Ovary (tissue), 9 donors: Measurements from ENCODE around the gene GPR152. TPM values are rescaled to one million over a fixed set of nuclear protein-coding genes. Genes with fewer than 3 reads are reported as not detected.
A peak's percentile ranks its signal among the peaks of the same experiment; 100 is the strongest.

ENCODE experiments used
- DNase-seq, 5 donors: peaks; one replicate each; pipeline ENCODE4 v3.0.0-alpha.2; 2019 to 2020
- H3K27ac ChIP-seq, 2 donors: fragments of 200-600 bp; one replicate each; pipeline versions ENCODE4 v1.5.1 to v1.8.0; 2019 to 2022
- H3K27me3 ChIP-seq: fragments of 200-600 bp; one replicate; pipeline ENCODE4 v1.8.0; 2022
- H3K36me3 ChIP-seq: fragments of 200-600 bp; sonication (generic); one replicate; pipeline ENCODE4 v1.5.1; 2019
- H3K4me1 ChIP-seq: one replicate; pipeline ENCODE4 v1.8.1; 2013; ENCODE audit warnings: mild to moderate bottlenecking, moderate library complexity; ENCODE audit not compliant: insufficient read depth
- H3K4me3 ChIP-seq: fragments of 200-600 bp; sonication (generic); one replicate; pipeline ENCODE4 v1.5.1; 2017
- H3K9me3 ChIP-seq, 2 donors: fragments of 200-600 bp in 1 of 2; sonication (generic) in 1 of 2; one replicate each; pipeline versions ENCODE4 v1.5.1 to v1.8.1; 2013 to 2019; ENCODE audit warnings: mild to moderate bottlenecking in 1 of 2, moderate library complexity in 1 of 2
- EP300 ChIP-seq: sonication (generic); formaldehyde crosslinking; IDR thresholded peaks from one replicate; pipeline ENCODE4 v1.6.1; 2017; ENCODE audit warnings: antibody characterized with exemption
- POLR2A ChIP-seq: fragments of 450-650 bp; IDR thresholded peaks from one replicate; pipeline ENCODE4 v1.6.1; 2017; ENCODE audit warnings: antibody characterized with exemption, mild to moderate bottlenecking, moderate library complexity
- WGBS, 3 donors: extraction: QIAGEN DNeasy Blood & Tissue Kit in 1 of 3; methylation state at CpG; one replicate each; pipeline versions ENCODE4 v1.1.5 to v1.1.7; 2013 to 2017; 5-methylcytosine and 5-hydroxymethylcytosine counted together
- intact Hi-C, 4 donors: fragments of 100-400 bp; cut with DNase I; formaldehyde crosslinking; loops; one replicate each; pipeline versions ENCODE4 v1.11.0 to v1.15.1; 2022 to 2023
- polyA plus RNA-seq, 2 donors: library from polyadenylated mRNA; stranded (reverse); fragments of 200-250 nt in 1 of 2; fragments of 350-450 nt in 1 of 2; fragmentation: Illumina TruSeq in 1 of 2; extraction: RNeasy Lipid Tissue Mini Kit (QIAGEN cat#74804) in 1 of 2; gene quantifications; one replicate each; pipeline ENCODE4 v1.2.3, GENCODE V29; 2013 to 2014
- total RNA-seq, 7 donors: library from RNA; depleted of rRNA in 2 of 7; stranded (reverse); fragments of >200 nt in 2 of 7; fragmentation: NEBNext Ultra II Directional in 3 of 7; extraction: Animal tissue kit (Norgen Biotek cat#: 25700) in 3 of 7; gene quantifications; one replicate each; pipeline versions ENCODE4 v1.1.0 to v1.2.4, GENCODE V29; 2016 to 2023
- TF ChIP-seq, protein P1 (sequence below), 3 donors: fragments of 450-650 bp in 2 of 3; fragments of 200-600 bp in 1 of 3; IDR thresholded peaks; one replicate each; pipeline versions ENCODE4 v1.5.1 to v1.8.0; 2016 to 2022; ENCODE audit warnings: antibody characterized with exemption in 3 of 3, mild to moderate bottlenecking in 1 of 3
- donor health status: DM: no; HTN: no; CAD: no; lungs with moderate emphysema.
- donor health status: DM: no; HTN: no; CAD: no.
- donor health status: Bipolar disorder and iron deficiency.
- donor health status: DM: yes; HTN: yes; CAD: no.
- donor health status: DM: no; HTN: no; CAD: no.
- donor health status: DM: yes; HTN: yes; CAD: no.

GPR152 gene
- total and polyA plus RNA-seq, 9 donors, result 0.15 TPM; not detected in 8

DNA sequence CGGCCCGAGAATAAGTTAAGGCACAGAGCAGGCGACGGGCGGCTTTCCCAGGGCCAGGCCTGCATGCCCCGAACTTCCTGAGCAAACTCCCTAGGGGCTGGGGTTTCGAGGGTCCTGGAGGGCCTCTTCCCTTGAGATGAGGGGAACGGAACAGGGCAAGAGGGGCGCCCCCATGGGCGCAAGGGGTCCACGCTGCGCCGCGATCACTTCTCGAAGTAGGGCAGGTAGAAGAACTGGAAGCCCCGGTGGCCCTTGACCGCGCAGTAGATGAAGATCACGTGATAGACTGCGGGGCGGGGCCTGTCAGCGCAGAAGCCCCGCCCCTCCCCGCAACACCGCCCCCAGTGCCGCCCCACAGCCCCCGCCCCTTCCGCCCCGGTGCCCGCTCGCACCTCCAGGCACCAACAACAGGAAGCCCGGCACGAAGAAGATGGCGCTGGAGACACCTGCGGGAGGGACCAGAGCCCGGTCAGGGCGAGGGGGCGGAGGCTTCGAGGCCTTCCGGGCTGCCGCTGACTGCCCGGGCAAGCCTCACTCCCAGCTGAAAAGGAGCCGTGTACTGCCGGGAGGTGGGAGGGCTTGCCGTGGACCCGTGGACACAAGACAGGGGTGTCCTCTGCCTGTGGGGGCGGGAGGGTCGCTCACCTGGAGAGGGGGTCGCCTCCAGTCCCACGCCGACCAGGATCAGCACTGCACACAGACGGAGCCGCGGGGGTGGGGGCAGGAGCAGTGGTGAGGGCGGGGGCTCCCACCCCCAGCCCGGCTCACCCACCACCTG lies 12.1 kb upstream of the GPR152 start:
- TF ChIP-seq EP300, result no peak
- no peak for TF ChIP-seq POLR2A
- TF ChIP-seq, protein P1, sequence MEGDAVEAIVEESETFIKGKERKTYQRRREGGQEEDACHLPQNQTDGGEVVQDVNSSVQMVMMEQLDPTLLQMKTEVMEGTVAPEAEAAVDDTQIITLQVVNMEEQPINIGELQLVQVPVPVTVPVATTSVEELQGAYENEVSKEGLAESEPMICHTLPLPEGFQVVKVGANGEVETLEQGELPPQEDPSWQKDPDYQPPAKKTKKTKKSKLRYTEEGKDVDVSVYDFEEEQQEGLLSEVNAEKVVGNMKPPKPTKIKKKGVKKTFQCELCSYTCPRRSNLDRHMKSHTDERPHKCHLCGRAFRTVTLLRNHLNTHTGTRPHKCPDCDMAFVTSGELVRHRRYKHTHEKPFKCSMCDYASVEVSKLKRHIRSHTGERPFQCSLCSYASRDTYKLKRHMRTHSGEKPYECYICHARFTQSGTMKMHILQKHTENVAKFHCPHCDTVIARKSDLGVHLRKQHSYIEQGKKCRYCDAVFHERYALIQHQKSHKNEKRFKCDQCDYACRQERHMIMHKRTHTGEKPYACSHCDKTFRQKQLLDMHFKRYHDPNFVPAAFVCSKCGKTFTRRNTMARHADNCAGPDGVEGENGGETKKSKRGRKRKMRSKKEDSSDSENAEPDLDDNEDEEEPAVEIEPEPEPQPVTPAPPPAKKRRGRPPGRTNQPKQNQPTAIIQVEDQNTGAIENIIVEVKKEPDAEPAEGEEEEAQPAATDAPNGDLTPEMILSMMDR (IDR thresholded peaks at IDR 0.05), result no peak
- intact Hi-C loops, result loop anchor here in 1 of 4 donors (5.0 kb wide), 1 partner anchor 67 kb away; no protein-coding TSS in a partner anchor
- H3K4me1 ChIP-seq, result peaks cover 7% of the 10 kb centered on the region
- H3K27me3 ChIP-seq, result no peaks in the 10 kb centered on the region
- peak overlapping the region; percentile 63 to 78 for H3K27ac ChIP-seq
- H3K4me3 ChIP-seq, result peak overlapping the region; percentile 39
- H3K36me3 ChIP-seq, result no peaks in the 10 kb centered on the region
- no peaks in the 10 kb centered on the region for H3K9me3 ChIP-seq
- DNase-seq, result peak; percentile 73 to 88 (median 85)
- WGBS, 3 donors, result 21 to 49% (median 28%) methylated on average over 35 to 56 of the region's 56 CpGs

DNA sequence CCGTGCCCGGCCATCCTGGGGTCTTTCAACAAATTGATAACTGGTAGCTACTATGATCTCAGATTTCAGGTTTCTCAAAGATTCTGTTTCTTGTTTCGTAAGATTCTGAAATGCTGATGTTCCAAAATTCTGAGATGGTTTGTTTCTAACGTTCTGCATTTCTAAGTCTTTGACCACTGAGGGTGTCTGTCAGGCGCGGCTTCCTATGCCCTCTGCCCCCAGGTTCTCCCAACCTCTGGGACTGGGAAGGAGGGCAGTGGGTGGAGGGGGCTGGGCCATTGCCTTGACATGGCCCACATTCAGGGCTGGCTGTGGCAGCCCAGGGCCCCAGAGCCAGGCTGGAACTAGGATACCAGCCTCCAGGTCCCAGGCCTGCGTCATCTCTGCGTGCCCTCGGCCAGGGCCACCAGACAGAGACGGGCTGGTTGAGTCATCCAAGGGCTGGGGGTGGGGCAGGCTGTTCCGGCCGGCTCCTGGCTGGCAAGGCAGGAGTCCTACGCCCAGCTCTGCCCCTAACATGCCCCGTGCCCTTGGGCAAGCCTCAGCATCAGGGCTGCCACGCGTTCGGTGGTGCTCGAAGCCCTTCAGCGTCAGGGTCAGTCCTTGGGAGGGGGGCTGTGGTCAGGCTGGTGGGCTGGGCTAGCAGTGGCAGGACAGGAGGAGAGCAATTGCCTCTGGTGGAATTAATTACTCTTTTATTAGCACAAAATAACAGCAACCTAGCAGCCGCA lies 11.3 kb upstream of the GPR152 start:
- peaks cover 7% of the 10 kb centered on the region for H3K4me1 ChIP-seq
- peak in 3 of 5 donors; percentile 57 to 58 (median 57) for DNase-seq
- H3K27me3 ChIP-seq, result no peaks in the 10 kb centered on the region
- H3K27ac ChIP-seq, result peak overlapping the region; percentile 63 to 78
- WGBS, 3 donors, result 79 to 85% (median 81%) methylated on average over 20 of the region's 20 CpGs
- H3K4me3 ChIP-seq, result peak overlapping the region; percentile 39
- H3K36me3 ChIP-seq, result no peaks in the 10 kb centered on the region
- no peaks in the 10 kb centered on the region for H3K9me3 ChIP-seq
- TF ChIP-seq EP300 (no peak), POLR2A (no peak)
- TF ChIP-seq, protein P1 (IDR thresholded peaks at IDR 0.05), result no peak
- intact Hi-C loops, result no loop called here

DNA sequence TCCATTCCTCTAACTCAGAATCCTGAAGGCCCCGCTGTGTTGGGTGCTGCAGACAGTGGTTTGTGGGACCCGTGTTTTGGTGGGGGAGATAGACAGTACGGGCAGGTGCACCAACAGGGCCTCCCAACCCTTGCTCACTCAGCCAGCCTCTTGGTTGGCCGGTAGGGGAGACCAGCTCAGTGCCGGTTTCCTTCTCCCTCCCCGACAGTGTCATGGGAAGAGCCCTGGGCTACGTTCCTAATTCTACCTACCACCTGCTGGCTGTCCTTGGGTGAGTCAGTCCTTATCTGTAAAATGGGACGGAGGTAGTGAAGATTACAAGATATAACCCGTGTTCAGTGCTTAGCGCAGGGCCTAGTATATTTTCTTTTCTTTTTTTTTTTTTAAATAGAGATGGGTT lies 10.7 kb upstream of the GPR152 start:
- no peaks in the 10 kb centered on the region for H3K27me3 ChIP-seq
- H3K9me3 ChIP-seq, result no peaks in the 10 kb centered on the region
- WGBS, 3 donors, result 72 to 87% (median 80%) methylated on average over 10 of the region's 10 CpGs
- DNase-seq, result peak in 1 of 5 donors; percentile 14
- peaks cover 7% of the 10 kb centered on the region for H3K4me1 ChIP-seq
- H3K36me3 ChIP-seq, result no peaks in the 10 kb centered on the region
- H3K27ac ChIP-seq, result no peak overlapping the region
- TF ChIP-seq POLR2A, result no peak
- no peak for TF ChIP-seq EP300
- TF ChIP-seq, protein P1 (IDR thresholded peaks at IDR 0.05), result no peak
- no peak overlapping the region for H3K4me3 ChIP-seq
- intact Hi-C loops, result no loop called here

DNA sequence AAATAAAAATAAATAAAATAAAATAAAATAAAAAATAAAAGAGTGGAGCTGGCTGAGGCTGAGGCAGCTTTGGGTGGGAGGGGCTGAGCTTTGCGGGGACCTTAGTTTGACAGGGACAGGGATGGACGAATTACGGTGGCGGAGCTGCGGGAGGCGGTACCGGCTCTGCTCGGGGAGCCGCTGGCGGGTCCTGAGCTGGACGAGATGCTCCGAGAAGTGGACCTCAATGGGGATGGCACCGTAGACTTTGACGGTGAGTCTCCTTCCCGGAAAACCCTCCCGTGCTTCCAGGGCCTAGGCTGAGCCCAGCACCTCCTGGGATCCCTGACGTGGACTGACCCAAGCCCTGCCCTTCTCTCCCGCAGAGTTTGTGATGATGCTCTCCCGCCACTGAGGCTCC lies 5.7 kb upstream of the GPR152 start:
- Histone ChIP-seq H3K27ac (no peak overlapping the region), H3K4me3 (no peak overlapping the region), H3K27me3 (no peaks in the 10 kb centered on the region), H3K9me3 (no peaks in the 10 kb centered on the region), H3K36me3 (no peaks in the 10 kb centered on the region), H3K4me1 (no peaks in the 10 kb centered on the region)
- WGBS, 3 donors, result 71 to 82% (median 75%) methylated on average over 19 of the region's 19 CpGs
- intact Hi-C loops, result no loop called here
- TF ChIP-seq EP300 (no peak), POLR2A (no peak)
- TF ChIP-seq, protein P1 (IDR thresholded peaks at IDR 0.05), result no peak
- DNase-seq, result peak in 2 of 5 donors; percentile 14 to 20
